T-helper 2 cell (primary cell): Measurements from ENCODE around the gene OR2H2.

Experiments
- DNase-seq, 5 experiments: peaks; one replicate each; pipeline versions ENCODE4 v3.0.0 to v3.0.0-alpha.2; 2012 to 2022
- total RNA-seq, 2 donors: gene quantifications; one replicate each; lab custom pipeline; 2026; lab: John Stamatoyannopoulos, UW

Gene OR2H2
- 0 reads per million in 2 donors for total RNA-seq

GRCh38 chr6:29584821-29585220 lies at the start of gene OR2H2:
Gene OR2H2, plus strand, starts transcription at chr6:29585121. Its CDS starts 2,824 bp downstream, at chr6:29587945.
- DNase-seq = no peak

- no peak for DNase-seq
Observed at GRCh38 chr6:29537714-29538403, 47.1 kb upstream of the OR2H2 start.

- peak in 1 of 5 experiments; percentile 90 for DNase-seq
Observed at GRCh38 chr6:29547573-29547972, 37.3 kb upstream of the OR2H2 start.

- peak in 2 of 5 experiments; percentile 23 to 78 for DNase-seq
Observed at GRCh38 chr6:29552512-29553051, 32.3 kb upstream of the OR2H2 start.

DNA sequence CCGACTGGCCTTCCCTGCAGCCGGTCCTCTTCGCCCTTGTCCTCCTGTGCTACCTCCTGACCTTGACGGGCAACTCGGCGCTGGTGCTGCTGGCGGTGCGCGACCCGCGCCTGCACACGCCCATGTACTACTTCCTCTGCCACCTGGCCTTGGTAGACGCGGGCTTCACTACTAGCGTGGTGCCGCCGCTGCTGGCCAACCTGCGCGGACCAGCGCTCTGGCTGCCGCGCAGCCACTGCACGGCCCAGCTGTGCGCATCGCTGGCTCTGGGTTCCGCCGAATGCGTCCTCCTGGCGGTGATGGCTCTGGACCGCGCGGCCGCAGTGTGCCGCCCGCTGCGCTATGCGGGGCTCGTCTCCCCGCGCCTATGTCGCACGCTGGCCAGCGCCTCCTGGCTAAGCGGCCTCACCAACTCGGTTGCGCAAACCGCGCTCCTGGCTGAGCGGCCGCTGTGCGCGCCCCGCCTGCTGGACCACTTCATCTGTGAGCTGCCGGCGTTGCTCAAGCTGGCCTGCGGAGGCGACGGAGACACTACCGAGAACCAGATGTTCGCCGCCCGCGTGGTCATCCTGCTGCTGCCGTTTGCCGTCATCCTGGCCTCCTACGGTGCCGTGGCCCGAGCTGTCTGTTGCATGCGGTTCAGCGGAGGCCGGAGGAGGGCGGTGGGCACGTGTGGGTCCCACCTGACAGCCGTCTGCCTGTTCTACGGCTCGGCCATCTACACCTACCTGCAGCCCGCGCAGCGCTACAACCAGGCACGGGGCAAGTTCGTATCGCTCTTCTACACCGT lies 31.5 kb upstream of the OR2H2 start:
- DNase-seq = peak in 1 of 5 experiments; percentile 27

GRCh38 chr6:29554764-29555163 lies 30.2 kb upstream of the OR2H2 start:
- DNase-seq = no peak

GRCh38 chr6:29557320-29557719 lies 27.6 kb upstream of the OR2H2 start:
- no peak for DNase-seq

DNA sequence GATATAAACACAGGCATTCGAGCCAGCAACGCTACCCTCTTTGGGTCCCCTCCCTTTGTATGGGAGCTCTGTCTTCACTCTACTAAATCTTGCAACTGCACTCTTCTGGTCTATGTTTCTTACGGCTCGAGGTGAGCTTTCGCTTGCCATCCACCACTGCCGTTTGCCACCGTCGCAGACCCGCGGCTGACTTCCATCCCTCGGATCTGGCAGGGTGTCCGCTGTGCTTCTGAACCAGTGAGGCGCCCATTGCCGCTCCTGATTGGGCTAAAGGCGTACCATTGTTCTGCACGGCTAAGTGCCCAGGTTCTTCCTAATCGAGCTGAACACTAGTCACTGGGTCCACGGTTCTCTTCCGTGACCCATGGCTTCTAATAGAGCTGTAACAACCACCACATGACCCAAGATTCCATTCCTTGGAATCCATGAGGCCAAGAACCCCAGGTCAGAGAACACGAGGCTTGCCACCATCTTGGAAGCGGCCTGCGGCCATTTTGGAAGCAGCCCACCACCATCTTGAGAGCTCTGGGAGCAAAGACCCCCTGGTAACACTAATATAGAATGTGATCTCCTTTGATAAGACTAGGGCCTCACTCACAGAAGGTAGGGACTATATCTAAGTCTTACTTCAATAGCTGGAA lies 26.4 kb upstream of the OR2H2 start:
- no peak for DNase-seq

DNA sequence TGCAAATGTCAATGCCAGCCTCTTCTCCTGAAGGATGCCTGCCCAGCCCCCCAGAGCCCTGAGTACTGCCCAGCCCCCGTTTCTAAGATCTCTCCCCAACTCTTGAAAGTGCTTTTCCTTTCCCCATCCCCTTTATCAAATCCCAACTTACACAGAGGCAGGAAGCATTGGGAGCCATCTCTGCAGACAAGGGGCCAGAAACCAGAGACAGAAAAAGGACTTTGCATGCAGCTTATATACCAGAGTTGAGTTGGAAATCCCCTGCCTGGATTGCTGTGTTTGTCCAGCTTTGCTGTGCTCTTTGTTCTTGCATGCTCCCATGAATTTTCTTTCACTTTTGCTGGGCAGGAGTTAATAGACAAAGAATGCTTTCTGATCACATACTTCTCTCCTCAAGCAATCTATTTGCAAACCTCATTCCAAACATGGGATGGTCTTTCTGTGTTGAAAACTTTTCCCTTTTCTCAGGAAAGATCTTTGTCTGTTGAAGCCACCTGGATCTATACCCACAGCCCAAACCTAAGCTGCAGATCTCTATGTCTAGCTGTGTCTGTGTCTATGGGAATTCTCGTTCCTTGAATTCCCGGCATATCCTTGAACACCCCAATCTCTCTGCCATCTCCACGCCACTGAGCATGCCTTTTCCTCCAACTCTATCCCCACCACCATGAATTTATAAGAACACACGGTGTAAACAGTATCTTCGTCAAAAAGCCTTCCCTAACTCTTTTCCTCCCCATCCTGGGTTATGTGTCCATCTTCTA lies 25.2 kb upstream of the OR2H2 start, which contains the start of gene UBD:
Gene UBD, minus strand, starts transcription at position 209 of the 764 bp plus-strand sequence. Its CDS starts 31 bp downstream, at position 178.
- no peak for DNase-seq

DNA sequence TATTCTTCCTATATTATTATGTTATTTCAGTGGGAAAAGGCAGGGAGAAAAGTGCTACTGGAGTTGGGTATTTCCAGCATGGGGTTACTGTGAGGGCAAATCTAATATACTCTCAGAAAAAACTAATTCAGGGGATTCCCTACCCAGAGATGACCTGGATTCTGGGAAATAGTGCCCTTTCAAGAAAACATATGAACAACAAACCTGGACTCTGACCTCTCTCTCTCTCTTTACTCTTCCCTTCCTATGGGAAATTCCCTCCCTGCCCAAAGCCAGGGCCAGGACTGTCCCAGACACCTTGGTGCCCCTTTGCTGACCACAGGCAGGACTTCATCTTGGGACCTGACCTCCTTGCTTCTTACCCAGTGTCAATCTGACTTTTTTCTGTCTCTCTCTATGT lies 23.8 kb upstream of the OR2H2 start:
- no peak for DNase-seq

GRCh38 chr6:29561606-29562181 lies 23.2 kb upstream of the OR2H2 start:
- DNase-seq = no peak

DNA sequence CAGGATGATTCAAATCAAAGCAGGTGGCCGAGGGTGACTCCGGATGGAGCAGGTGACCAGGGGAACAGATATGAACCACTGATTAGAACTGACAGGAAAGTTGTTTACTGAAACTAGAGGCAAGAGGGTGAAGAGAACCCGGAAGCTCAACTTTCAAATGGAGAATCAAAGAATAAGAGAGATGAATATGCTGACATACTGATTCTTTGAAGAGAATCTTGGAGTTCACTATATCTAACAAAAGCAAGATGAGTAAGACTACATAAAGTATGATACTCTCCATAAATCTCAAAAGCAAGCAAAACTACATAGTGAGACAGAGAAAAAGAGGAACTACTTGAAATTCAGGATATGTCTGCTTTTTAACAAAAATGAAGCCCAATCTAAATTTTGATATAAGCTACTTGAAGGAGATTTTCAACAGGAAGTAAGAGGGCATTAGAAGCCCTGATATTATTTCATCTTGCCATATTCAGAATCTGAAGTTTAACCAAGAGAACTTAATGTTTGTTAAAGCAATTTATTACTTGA lies 21.4 kb upstream of the OR2H2 start:
- no peak for DNase-seq

DNA sequence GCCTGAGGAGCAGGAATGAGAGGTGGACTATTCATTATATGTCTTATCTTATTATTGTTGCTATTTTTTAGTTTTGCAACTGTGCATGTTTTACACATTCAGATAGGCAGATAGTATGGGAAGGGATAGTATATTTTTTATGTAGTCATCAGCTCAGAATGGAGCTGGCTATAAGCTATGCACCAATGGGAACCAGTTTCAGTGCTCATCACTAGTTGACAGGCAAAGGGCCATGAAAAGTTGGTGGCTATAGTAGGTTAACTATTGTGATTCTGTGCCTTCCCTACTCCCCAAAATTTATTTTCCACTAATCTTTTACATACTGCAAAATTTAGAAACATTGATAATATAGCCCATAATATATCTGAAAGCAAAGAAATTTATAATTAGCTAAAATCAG lies 20.0 kb upstream of the OR2H2 start:
- DNase-seq = no peak

GRCh38 chr6:29566856-29567255 lies 18.1 kb upstream of the OR2H2 start:
- no peak for DNase-seq

GRCh38 chr6:29567541-29567940 lies 17.4 kb upstream of the OR2H2 start:
- no peak for DNase-seq

DNA sequence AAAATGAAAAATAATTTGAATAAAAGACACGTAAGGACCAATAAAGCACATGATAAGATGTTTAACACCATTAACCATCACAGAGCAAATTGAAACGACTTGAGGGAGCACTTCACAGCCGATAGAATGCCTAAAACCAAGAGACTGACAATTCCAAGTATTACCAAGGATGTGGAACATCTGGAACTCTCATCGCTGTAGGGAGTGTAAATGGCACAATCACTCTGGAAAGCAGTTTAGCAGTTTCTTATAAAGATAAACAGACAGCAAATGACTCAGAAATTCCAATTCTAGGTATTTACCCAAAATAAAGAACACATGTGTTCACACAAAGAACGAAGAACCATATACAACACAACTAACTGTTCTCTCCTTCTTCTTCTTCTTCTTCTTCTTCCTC lies 16.9 kb upstream of the OR2H2 start:
- DNase-seq = no peak

- no peak for DNase-seq
Observed at GRCh38 chr6:29576056-29576455, 8.9 kb upstream of the OR2H2 start.

- no peak for DNase-seq
Observed at GRCh38 chr6:29577544-29577943, 7.4 kb upstream of the OR2H2 start.

- peak in 4 of 5 experiments; percentile 13 to 52 (median 28) for DNase-seq
Observed at GRCh38 chr6:29589423-29590048, 4.6 kb downstream of the OR2H2 start.

DNA sequence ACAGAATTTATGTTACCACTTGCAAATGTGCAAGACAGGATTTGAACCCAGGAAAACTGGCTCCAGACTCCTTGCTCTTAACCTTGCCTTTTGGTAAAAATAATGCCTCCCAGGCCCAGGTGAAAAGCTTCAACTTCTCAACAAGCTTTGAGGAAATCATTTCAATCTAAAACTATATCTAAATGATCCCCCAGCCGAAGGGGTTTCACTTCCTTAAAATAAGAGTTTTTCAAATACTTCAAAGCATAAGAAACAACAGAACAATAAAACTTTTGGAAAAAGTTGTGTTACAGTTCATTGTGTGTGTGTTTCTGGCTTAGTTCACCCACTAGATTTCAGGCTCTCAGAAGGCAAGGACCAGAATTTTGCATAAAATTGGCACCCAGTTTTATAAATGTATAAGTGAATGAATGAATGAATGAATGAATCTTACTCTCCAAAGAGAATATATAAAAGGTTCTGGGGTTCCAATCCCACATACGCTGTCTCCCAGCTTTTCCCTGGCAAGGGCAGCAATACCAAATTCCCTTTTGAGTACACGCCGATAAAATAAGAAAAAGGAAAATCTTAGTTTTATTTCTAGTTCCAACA lies 5.4 kb downstream of the OR2H2 start:
- no peak for DNase-seq

GRCh38 chr6:29591677-29592076 lies 6.8 kb downstream of the OR2H2 start:
- DNase-seq = no peak
